Smooth muscle cell (in vitro differentiated cells): ENCODE measurements around the gene ACOT7. TPM values are rescaled to one million over a fixed set of nuclear protein-coding genes. Genes with fewer than 3 reads are reported as not detected.

Experiments used
- DNase-seq: peaks from one replicate; lab custom pipeline; 2025; ENCODE audit not compliant: unreplicated experiment; lab: John Stamatoyannopoulos, UW
- H2AFZ ChIP-seq: fragments of 200-600 bp; sonication (generic); 2 replicates; pipeline ENCODE4 v1.6.0; 2016; ENCODE audit warnings: antibody characterized with exemption, low read depth, mild to moderate bottlenecking
- H3F3A ChIP-seq: fragments of 200-600 bp; sonication (generic); 2 replicates; pipeline ENCODE4 v1.6.0; 2017; ENCODE audit warnings: antibody characterized with exemption, low read depth
- H3K27ac ChIP-seq: fragments of 200-600 bp; sonication (generic); 2 replicates; pipeline ENCODE4 v1.5.1; 2016; ENCODE audit warnings: low read depth, mild to moderate bottlenecking
- H3K27me3 ChIP-seq: fragments of 200-600 bp; sonication (generic); 2 replicates; pipeline ENCODE4 v1.6.1; 2016; ENCODE audit warnings: low read depth, mild to moderate bottlenecking
- H3K36me3 ChIP-seq: fragments of 200-600 bp; sonication (generic); 2 replicates; pipeline ENCODE4 v1.5.1; 2016; ENCODE audit warnings: low read depth
- H3K4me1 ChIP-seq: fragments of 200-600 bp; sonication (generic); 2 replicates; pipeline ENCODE4 v1.5.1; 2016; ENCODE audit warnings: low read depth
- H3K4me2 ChIP-seq: fragments of 200-600 bp; sonication (generic); 2 replicates; pipeline ENCODE4 v1.6.0; 2016; ENCODE audit warnings: mild to moderate bottlenecking
- H3K4me3 ChIP-seq: fragments of 200-600 bp; sonication (generic); 2 replicates; pipeline ENCODE4 v1.5.1; 2016; ENCODE audit warnings: mild to moderate bottlenecking
- H3K79me2 ChIP-seq: fragments of 200-600 bp; sonication (generic); 2 replicates; pipeline ENCODE4 v1.6.0; 2016; ENCODE audit warnings: low read depth, mild to moderate bottlenecking
- H3K9ac ChIP-seq: fragments of 200-600 bp; sonication (generic); 2 replicates; pipeline ENCODE4 v1.6.0; 2016; ENCODE audit warnings: low read depth
- H3K9me3 ChIP-seq: fragments of 200-600 bp; sonication (generic); replicated peaks from 2 replicates; pipeline ENCODE4 v1.5.1; 2016; ENCODE audit warnings: low read depth
- H4K20me1 ChIP-seq: fragments of 200-600 bp; sonication (generic); 2 replicates; pipeline ENCODE4 v1.6.0; 2016; ENCODE audit warnings: low read depth
- CTCF ChIP-seq: fragments of 200-600 bp; sonication (generic); IDR thresholded peaks from 2 replicates; pipeline ENCODE4 v1.5.1; 2017; ENCODE audit warnings: borderline replicate concordance, mild to moderate bottlenecking, antibody characterized with exemption; ENCODE audit not compliant: insufficient read depth, poor library complexity, severe bottlenecking
- WGBS: methylation state at CpG from one replicate; pipeline ENCODE4 v1.1.7; 2016; ENCODE audit warnings: low lambda C conversion rate; 5-methylcytosine and 5-hydroxymethylcytosine counted together
- polyA plus RNA-seq: library from polyadenylated mRNA; unstranded; fragments of >200 nt; fragmentation: Nextera tagmentation; extraction: Ambion mirVana; gene quantifications from 2 replicates; pipeline ENCODE4 v1.2.1, GENCODE V29; 2016
- total RNA-seq: library from RNA; depleted of rRNA; stranded (reverse); fragments of >200 nt; gene quantifications from 2 replicates; pipeline ENCODE4 v1.2.3, GENCODE V29; 2014

The ACOT7 gene
- total and polyA plus RNA-seq, 2 experiments from 2014 or later: 19.5 to 53.8 TPM

GRCh38 chr1:6345009-6345408, 48.6 kb downstream of the ACOT7 start:
- no peaks in the 10 kb centered on the region for H3K79me2 ChIP-seq
- H3K9me3 ChIP-seq: no peaks in the 10 kb centered on the region
- H3K27me3 ChIP-seq: no peaks in the 10 kb centered on the region
- H3K4me2 ChIP-seq: no peak overlapping the region
- H4K20me1 ChIP-seq: peaks cover 11% of the 10 kb centered on the region
- H3K4me1 ChIP-seq: no peaks in the 10 kb centered on the region
- H2AFZ ChIP-seq: no peak overlapping the region
- H3F3A ChIP-seq: no peaks in the 10 kb centered on the region
- no peak for TF ChIP-seq CTCF
- DNase-seq: no peak
- no peaks in the 10 kb centered on the region for H3K36me3 ChIP-seq
- 98% methylated on average over 7 of the region's 7 CpGs for WGBS
- H3K27ac ChIP-seq: no peak overlapping the region
- no peak overlapping the region for H3K4me3 ChIP-seq
- no peak overlapping the region for H3K9ac ChIP-seq

- Histone ChIP-seq H3F3A (no peaks in the 10 kb centered on the region), H3K27ac (no peak overlapping the region), H3K9me3 (no peaks in the 10 kb centered on the region), H4K20me1 (peaks cover 11% of the 10 kb centered on the region), H3K79me2 (no peaks in the 10 kb centered on the region), H3K4me3 (no peak overlapping the region), H3K9ac (no peak overlapping the region), H3K4me2 (no peak overlapping the region), H2AFZ (no peak overlapping the region), H3K36me3 (no peaks in the 10 kb centered on the region), H3K27me3 (no peaks in the 10 kb centered on the region), H3K4me1 (peaks cover 7% of the 10 kb centered on the region)
- DNase-seq: peak; percentile 46
- TF ChIP-seq CTCF: peak; percentile 90
- WGBS: 78% methylated on average over 17 of the region's 17 CpGs
Observed at GRCh38 chr1:6343506-6344405, 49.8 kb downstream of the ACOT7 start.

- DNase-seq: no peak
- no peak overlapping the region for H3K9ac ChIP-seq
- no peaks in the 10 kb centered on the region for H3K79me2 ChIP-seq
- no peaks in the 10 kb centered on the region for H3K27me3 ChIP-seq
- no peaks in the 10 kb centered on the region for H3K9me3 ChIP-seq
- H3K4me2 ChIP-seq: no peak overlapping the region
- peaks cover 6% of the 10 kb centered on the region for H4K20me1 ChIP-seq
- no peak overlapping the region for H2AFZ ChIP-seq
- no peaks in the 10 kb centered on the region for H3F3A ChIP-seq
- H3K4me1 ChIP-seq: peaks cover 12% of the 10 kb centered on the region
- H3K36me3 ChIP-seq: no peaks in the 10 kb centered on the region
- no peak overlapping the region for H3K4me3 ChIP-seq
- no peak overlapping the region for H3K27ac ChIP-seq
- TF ChIP-seq CTCF: no peak
- WGBS: 83% methylated on average over 9 of the region's 9 CpGs
Observed at GRCh38 chr1:6342056-6342455, 51.5 kb downstream of the ACOT7 start.
